SK-N-SH treated with all-trans-retinoic acid at 6 μM for 48 hours (cell line): ENCODE measurements around the gene PCDH8.

Experiments
- GLIS3 ChIP-seq: fragments of 250-450 bp; sonication (Bioruptor Pico); IDR thresholded peaks from 2 replicates; pipeline ENCODE4 v1.5.0; 2020; ENCODE audit warnings: mild to moderate bottlenecking, moderate library complexity
- PPARA ChIP-seq: fragments of 250-450 bp; sonication (Bioruptor Pico); IDR thresholded peaks from 2 replicates; pipeline ENCODE4 v1.5.0; 2020; ENCODE audit warnings: mild to moderate bottlenecking, borderline replicate concordance
- RARB ChIP-seq: fragments of 250-450 bp; sonication (Bioruptor Pico); IDR thresholded peaks from 2 replicates; pipeline ENCODE4 v1.8.0; 2021; ENCODE audit warnings: mild to moderate bottlenecking, moderate library complexity
- TCF4 ChIP-seq: fragments of 250-450 bp; sonication (Bioruptor Pico); IDR thresholded peaks from 2 replicates; pipeline ENCODE4 v1.8.0; 2021; ENCODE audit warnings: mild to moderate bottlenecking, moderate library complexity, borderline replicate concordance
- TOX ChIP-seq: fragments of 250-450 bp; sonication (Bioruptor Pico); IDR thresholded peaks from 2 replicates; pipeline ENCODE4 v1.8.0; 2021; ENCODE audit warnings: mild to moderate bottlenecking, moderate library complexity, borderline replicate concordance
- ZFP30 ChIP-seq: fragments of 450-650 bp; formaldehyde crosslinking; IDR thresholded peaks from 2 replicates; pipeline ENCODE4 v1.5.0; 2022; ENCODE audit warnings: mild to moderate bottlenecking, moderate library complexity
- ZNF565 ChIP-seq: fragments of 450-650 bp; formaldehyde crosslinking; conservative IDR thresholded peaks from 2 replicates; pipeline ENCODE4 v1.5.0; 2020; ENCODE audit warnings: low read depth, mild to moderate bottlenecking, moderate library complexity
- ZNF70 ChIP-seq: fragments of 450-650 bp; formaldehyde crosslinking; IDR thresholded peaks from 2 replicates; pipeline ENCODE4 v1.5.0; 2020; ENCODE audit warnings: mild to moderate bottlenecking, moderate library complexity
- ZNF8 ChIP-seq: fragments of 450-650 bp; formaldehyde crosslinking; IDR thresholded peaks from 2 replicates; pipeline ENCODE4 v1.5.0; 2020; ENCODE audit warnings: mild to moderate bottlenecking, moderate library complexity
- TF ChIP-seq, protein P1 (sequence below): fragments of 250-450 bp; sonication (Bioruptor Pico); IDR thresholded peaks from 2 replicates; pipeline ENCODE4 v1.5.1; 2020; ENCODE audit warnings: low read depth, mild to moderate bottlenecking, moderate library complexity
- TF ChIP-seq, protein P2 (sequence below): fragments of 250-450 bp; sonication (Bioruptor Pico); IDR thresholded peaks from 2 replicates; pipeline ENCODE4 v1.8.0; 2020; ENCODE audit warnings: mild to moderate bottlenecking, moderate library complexity, borderline replicate concordance
- TF ChIP-seq, protein P3 (sequence below): fragments of 250-450 bp; sonication (Bioruptor Pico); IDR thresholded peaks from 2 replicates; pipeline ENCODE4 v1.5.0; 2020; ENCODE audit warnings: mild to moderate bottlenecking, moderate library complexity

DNA sequence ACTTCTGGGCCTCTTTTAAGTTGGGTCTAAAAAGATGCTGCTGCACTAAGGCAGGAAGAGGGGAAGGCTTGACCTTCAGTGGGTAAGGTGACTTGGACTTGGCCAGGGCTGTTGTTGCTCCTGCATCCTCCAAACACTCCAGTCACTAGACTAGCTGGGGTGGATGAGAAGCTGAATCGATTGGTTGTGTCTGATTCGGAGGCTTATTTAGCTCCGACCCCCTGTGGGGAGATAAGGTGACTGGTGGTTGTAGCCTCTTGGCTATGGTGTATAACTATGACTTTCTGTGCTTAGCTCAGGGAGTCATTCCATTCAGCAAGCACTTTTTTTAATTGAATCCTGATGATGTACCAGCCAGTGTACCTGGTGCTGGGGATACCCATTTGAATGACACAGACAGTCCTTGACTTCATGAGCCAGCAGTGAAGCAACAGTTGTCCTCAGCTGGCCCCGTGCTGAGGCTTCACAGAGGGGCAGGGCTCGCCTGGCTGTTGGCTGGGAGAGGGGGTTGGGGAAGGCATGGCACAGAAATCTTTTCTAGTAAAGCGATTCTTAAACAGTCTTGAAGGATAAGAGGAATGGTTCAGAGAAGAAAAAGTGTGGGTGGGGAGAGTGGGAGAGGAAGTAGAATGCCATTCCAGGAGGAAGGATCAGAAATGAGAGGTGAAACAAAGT, 9.9 kb downstream of the PCDH8 start:
- TF ChIP-seq TCF4 (CRISPR knock-in tag) (no peak), RARB (CRISPR knock-in tag) (no peak), PPARA (CRISPR knock-in tag) (no peak), ZNF8 (CRISPR knock-in tag) (no peak), GLIS3 (CRISPR knock-in tag) (no peak), TOX (no peak), ZFP30 (CRISPR knock-in tag) (no peak), ZNF565 (no peak), ZNF70 (CRISPR knock-in tag) (no peak)
- TF ChIP-seq, protein P1, sequence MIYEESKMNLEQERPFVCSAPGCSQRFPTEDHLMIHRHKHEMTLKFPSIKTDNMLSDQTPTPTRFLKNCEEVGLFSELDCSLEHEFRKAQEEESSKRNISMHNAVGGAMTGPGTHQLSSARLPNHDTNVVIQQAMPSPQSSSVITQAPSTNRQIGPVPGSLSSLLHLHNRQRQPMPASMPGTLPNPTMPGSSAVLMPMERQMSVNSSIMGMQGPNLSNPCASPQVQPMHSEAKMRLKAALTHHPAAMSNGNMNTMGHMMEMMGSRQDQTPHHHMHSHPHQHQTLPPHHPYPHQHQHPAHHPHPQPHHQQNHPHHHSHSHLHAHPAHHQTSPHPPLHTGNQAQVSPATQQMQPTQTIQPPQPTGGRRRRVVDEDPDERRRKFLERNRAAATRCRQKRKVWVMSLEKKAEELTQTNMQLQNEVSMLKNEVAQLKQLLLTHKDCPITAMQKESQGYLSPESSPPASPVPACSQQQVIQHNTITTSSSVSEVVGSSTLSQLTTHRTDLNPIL: no peak
- TF ChIP-seq, protein P2, sequence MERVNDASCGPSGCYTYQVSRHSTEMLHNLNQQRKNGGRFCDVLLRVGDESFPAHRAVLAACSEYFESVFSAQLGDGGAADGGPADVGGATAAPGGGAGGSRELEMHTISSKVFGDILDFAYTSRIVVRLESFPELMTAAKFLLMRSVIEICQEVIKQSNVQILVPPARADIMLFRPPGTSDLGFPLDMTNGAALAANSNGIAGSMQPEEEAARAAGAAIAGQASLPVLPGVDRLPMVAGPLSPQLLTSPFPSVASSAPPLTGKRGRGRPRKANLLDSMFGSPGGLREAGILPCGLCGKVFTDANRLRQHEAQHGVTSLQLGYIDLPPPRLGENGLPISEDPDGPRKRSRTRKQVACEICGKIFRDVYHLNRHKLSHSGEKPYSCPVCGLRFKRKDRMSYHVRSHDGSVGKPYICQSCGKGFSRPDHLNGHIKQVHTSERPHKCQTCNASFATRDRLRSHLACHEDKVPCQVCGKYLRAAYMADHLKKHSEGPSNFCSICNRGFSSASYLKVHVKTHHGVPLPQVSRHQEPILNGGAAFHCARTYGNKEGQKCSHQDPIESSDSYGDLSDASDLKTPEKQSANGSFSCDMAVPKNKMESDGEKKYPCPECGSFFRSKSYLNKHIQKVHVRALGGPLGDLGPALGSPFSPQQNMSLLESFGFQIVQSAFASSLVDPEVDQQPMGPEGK (CRISPR knock-in tag): no peak
- TF ChIP-seq, protein P3, sequence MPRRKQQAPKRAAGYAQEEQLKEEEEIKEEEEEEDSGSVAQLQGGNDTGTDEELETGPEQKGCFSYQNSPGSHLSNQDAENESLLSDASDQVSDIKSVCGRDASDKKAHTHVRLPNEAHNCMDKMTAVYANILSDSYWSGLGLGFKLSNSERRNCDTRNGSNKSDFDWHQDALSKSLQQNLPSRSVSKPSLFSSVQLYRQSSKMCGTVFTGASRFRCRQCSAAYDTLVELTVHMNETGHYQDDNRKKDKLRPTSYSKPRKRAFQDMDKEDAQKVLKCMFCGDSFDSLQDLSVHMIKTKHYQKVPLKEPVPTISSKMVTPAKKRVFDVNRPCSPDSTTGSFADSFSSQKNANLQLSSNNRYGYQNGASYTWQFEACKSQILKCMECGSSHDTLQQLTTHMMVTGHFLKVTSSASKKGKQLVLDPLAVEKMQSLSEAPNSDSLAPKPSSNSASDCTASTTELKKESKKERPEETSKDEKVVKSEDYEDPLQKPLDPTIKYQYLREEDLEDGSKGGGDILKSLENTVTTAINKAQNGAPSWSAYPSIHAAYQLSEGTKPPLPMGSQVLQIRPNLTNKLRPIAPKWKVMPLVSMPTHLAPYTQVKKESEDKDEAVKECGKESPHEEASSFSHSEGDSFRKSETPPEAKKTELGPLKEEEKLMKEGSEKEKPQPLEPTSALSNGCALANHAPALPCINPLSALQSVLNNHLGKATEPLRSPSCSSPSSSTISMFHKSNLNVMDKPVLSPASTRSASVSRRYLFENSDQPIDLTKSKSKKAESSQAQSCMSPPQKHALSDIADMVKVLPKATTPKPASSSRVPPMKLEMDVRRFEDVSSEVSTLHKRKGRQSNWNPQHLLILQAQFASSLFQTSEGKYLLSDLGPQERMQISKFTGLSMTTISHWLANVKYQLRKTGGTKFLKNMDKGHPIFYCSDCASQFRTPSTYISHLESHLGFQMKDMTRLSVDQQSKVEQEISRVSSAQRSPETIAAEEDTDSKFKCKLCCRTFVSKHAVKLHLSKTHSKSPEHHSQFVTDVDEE (CRISPR knock-in tag): no peak
